PC-9 (cell line): ENCODE measurements around the gene ACACA.

Source experiments
- CTCF ChIP-seq: fragments of 200-600 bp; sonication (generic); conservative IDR thresholded peaks from 2 replicates; pipeline ENCODE4 v1.6.1; 2017; ENCODE audit warnings: mixed run types, antibody characterized with exemption, mild to moderate bottlenecking, moderate library complexity
- EZH2 ChIP-seq: fragments of 200-600 bp; sonication (generic); IDR thresholded peaks from 2 replicates; pipeline ENCODE4 v1.8.0; 2017; ENCODE audit warnings: antibody characterized with exemption, low read depth

DNA sequence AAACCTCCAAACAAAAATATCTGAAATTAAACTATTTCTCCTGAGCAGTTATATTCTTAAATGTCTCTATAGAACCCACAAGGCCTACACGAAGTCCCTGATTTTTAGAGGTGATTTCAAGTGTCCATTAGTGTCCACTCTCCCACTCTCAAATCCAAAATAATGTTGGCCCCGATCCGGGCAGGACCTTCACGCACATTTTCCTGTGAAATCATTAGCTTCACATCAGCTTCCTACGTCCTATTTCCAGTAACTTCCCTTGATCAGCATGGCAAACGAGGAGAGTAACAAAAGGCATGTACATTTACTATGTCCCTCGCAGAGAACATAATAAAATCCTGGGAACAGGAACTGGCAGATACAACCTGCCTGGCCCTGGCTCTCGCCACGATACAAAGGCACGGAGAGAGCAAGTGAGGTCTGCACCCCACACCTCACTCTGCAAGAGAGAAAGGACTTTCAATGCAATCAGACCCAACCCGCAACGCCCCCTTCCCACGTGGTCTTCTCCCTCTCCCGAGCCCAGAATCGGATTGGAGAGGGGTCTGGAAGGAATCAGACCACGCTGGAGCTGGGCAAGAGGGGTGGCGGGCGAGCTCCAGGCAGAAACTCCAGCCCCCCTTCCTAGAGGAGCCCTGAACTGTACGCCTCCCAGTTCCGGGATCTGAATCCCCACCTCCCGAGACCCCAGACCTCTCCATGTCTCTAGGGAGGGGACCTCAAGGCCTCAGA, 48.4 kb downstream of the ACACA start:
- no peak for TF ChIP-seq EZH2
- TF ChIP-seq CTCF: no peak
